ENCODE measurements around the gene CEP72. TPM values are rescaled to one million over a fixed set of nuclear protein-coding genes. Genes with fewer than 3 reads are reported as not detected.
"Not testable (repeated sequence)": the region's sequence is repeated elsewhere in the genome, so short reads cannot be mapped to it uniquely, and the experiment has no call there.

Gene CEP72
- total RNA-seq, 1 experiment from 2014 or later = 24.8 TPM

GRCh38 chr5:682216-682615 is 70.1 kb downstream of the CEP72 start:
- H3K36me3 Mint-ChIP-seq (ENCODE audit: insufficient read depth in 1 of 3, low read depth in 3 of 3); H3K27ac Mint-ChIP-seq; H4K91ac ChIP-seq (ENCODE audit: insufficient read length, low read depth, low read length); H2BK120ac ChIP-seq (ENCODE audit: low read depth, low read length, poor library complexity, severe bottlenecking); H2AK5ac ChIP-seq (ENCODE audit: insufficient read length, low read length); H3K4me1 ChIP-seq (ENCODE audit: insufficient read depth, low read length); H3T11ph ChIP-seq (ENCODE audit: low read length); H3K56ac ChIP-seq (ENCODE audit: insufficient read length, low read depth, low read length); H3K23me2 ChIP-seq (ENCODE audit: insufficient read length, low read depth, low read length, poor library complexity, severe bottlenecking); H3K27me3 ChIP-seq (ENCODE audit: insufficient read depth, low read length); H4K20me1 ChIP-seq (ENCODE audit: control insufficient read depth, insufficient read depth, insufficient read length); H2BK12ac ChIP-seq (ENCODE audit: insufficient read length, low read depth, low read length); H3K9ac ChIP-seq (ENCODE audit: extremely low read depth, insufficient read length, low read length); H3K23ac ChIP-seq (ENCODE audit: insufficient read length, low read depth, low read length); H3K4ac ChIP-seq (ENCODE audit: low read depth, low read length); H4K5ac ChIP-seq (ENCODE audit: insufficient read length, low read depth, low read length); H3K27ac ChIP-seq (ENCODE audit: insufficient read length, low read depth, low read length); H2BK15ac ChIP-seq (ENCODE audit: low read depth, low read length); H2BK5ac ChIP-seq (ENCODE audit: insufficient read length, low read length); H3K14ac ChIP-seq (ENCODE audit: insufficient read depth, low read length); H3K4me2 ChIP-seq (ENCODE audit: insufficient read depth, insufficient read length, low read length); H3K9me3 Mint-ChIP-seq; H3K18ac ChIP-seq (ENCODE audit: insufficient read length, low read depth, low read length); H3K79me1 ChIP-seq (ENCODE audit: insufficient read depth, low read depth, low read length, poor library complexity, severe bottlenecking); H3K4me3 Mint-ChIP-seq; H3K4me1 Mint-ChIP-seq; H2BK20ac ChIP-seq (ENCODE audit: low read depth, low read length, poor library complexity, severe bottlenecking); H2AFZ ChIP-seq (ENCODE audit: low read length); H4K8ac ChIP-seq (replicated peaks; ENCODE audit: insufficient read length, low read depth, low read length); H3K9me3 ChIP-seq (ENCODE audit: control insufficient read depth, low read depth, low read length); H3K79me2 ChIP-seq (ENCODE audit: insufficient read depth, low read length): not testable (repeated sequence)
- H3K27me3 Mint-ChIP-seq (ENCODE audit: low read depth) = peaks cover 48% of the 10 kb centered on the region
- WGBS (ENCODE audit: extremely low coverage, insufficient read length, low lambda C conversion rate) = no CpG with 5 or more reads among the region's 3 CpGs
- DNase-seq = peak; percentile 13

GRCh38 chr5:682651-683358 is 70.7 kb downstream of the CEP72 start:
- H3K14ac ChIP-seq (ENCODE audit: insufficient read depth, low read length); H3K4me3 Mint-ChIP-seq; H2BK12ac ChIP-seq (ENCODE audit: insufficient read length, low read depth, low read length); H3K79me2 ChIP-seq (ENCODE audit: insufficient read depth, low read length); H3K4me2 ChIP-seq (ENCODE audit: insufficient read depth, insufficient read length, low read length); H3K9me3 ChIP-seq (ENCODE audit: control insufficient read depth, low read depth, low read length); H2AK5ac ChIP-seq (ENCODE audit: insufficient read length, low read length); H2BK120ac ChIP-seq (ENCODE audit: low read depth, low read length, poor library complexity, severe bottlenecking); H2AFZ ChIP-seq (ENCODE audit: low read length); H3K9ac ChIP-seq (ENCODE audit: extremely low read depth, insufficient read length, low read length); H4K91ac ChIP-seq (ENCODE audit: insufficient read length, low read depth, low read length); H3K27ac ChIP-seq (ENCODE audit: insufficient read length, low read depth, low read length); H3T11ph ChIP-seq (ENCODE audit: low read length); H3K4ac ChIP-seq (ENCODE audit: low read depth, low read length); H3K23ac ChIP-seq (ENCODE audit: insufficient read length, low read depth, low read length); H3K18ac ChIP-seq (ENCODE audit: insufficient read length, low read depth, low read length); H2BK5ac ChIP-seq (ENCODE audit: insufficient read length, low read length); H3K9me3 Mint-ChIP-seq; H3K23me2 ChIP-seq (ENCODE audit: insufficient read length, low read depth, low read length, poor library complexity, severe bottlenecking); H3K56ac ChIP-seq (ENCODE audit: insufficient read length, low read depth, low read length); H2BK20ac ChIP-seq (ENCODE audit: low read depth, low read length, poor library complexity, severe bottlenecking); H3K4me1 Mint-ChIP-seq; H2BK15ac ChIP-seq (ENCODE audit: low read depth, low read length); H3K27me3 ChIP-seq (ENCODE audit: insufficient read depth, low read length); H4K20me1 ChIP-seq (ENCODE audit: control insufficient read depth, insufficient read depth, insufficient read length); H3K79me1 ChIP-seq (ENCODE audit: insufficient read depth, low read depth, low read length, poor library complexity, severe bottlenecking); H3K27ac Mint-ChIP-seq; H4K5ac ChIP-seq (ENCODE audit: insufficient read length, low read depth, low read length); H4K8ac ChIP-seq (replicated peaks; ENCODE audit: insufficient read length, low read depth, low read length); H3K4me1 ChIP-seq (ENCODE audit: insufficient read depth, low read length); H3K36me3 Mint-ChIP-seq (ENCODE audit: insufficient read depth in 1 of 3, low read depth in 3 of 3): not testable (repeated sequence)
- no CpG with 5 or more reads among the region's 17 CpGs for WGBS (ENCODE audit: extremely low coverage, insufficient read length, low lambda C conversion rate)
- peak; percentile 19 for DNase-seq
- H3K27me3 Mint-ChIP-seq (ENCODE audit: low read depth) = peaks cover 42% of the 10 kb centered on the region

Measured in H9 (cell line).